Endothelial cell of umbilical vein (primary cell): ENCODE measurements around the gene MAPRE2. TPM values are rescaled to one million over a fixed set of nuclear protein-coding genes. Genes with fewer than 3 reads are reported as not detected.

Experiments
- BruUV-seq: library from RNA; stranded (reverse); fragments of 400-500 nt; replicated peaks from 2 replicates; lab custom pipeline; 2021; lab: Mats Ljungman, UMichigan
- CTCF ChIA-PET: fragments of 300-600, 350-600 bp; sonication (Branson Sonifier 250); formaldehyde crosslinking; loops from one replicate; lab custom pipeline; 2021; ENCODE audit warnings: antibody characterized with exemption, inconsistent platforms; lab: Charles Lee
- POLR2A ChIA-PET: fragments of 300-600, 350-600 bp; sonication (Branson Sonifier 250); formaldehyde crosslinking; loops from one replicate; lab custom pipeline; 2021; ENCODE audit warnings: antibody characterized with exemption, inconsistent platforms; lab: Charles Lee
- DNase-seq: peaks from one replicate; pipeline ENCODE4 v3.0.0-alpha.2; 2011; ENCODE audit warnings: low read depth, low spot score
- FAIRE-seq: peaks from 2 replicates; lab custom pipeline; 2011; peaks lifted over from hg19 to GRCh38; lab: Jason Lieb, UNC
- H2AFZ ChIP-seq: 2 replicates; pipeline ENCODE4 v1.6.0; 2012; ENCODE audit warnings: low read depth, low read length, control low read depth, inconsistent platforms
- H3K27ac ChIP-seq: 2 replicates; pipeline ENCODE4 v1.5.1; 2011; ENCODE audit warnings: low read depth, mild to moderate bottlenecking, control low read depth, low read length, moderate library complexity; ENCODE audit not compliant: insufficient read depth
- H3K27me3 ChIP-seq, 2 experiments: 2 replicates each; pipeline versions ENCODE4 v1.6.0 to v1.6.1; 2011; ENCODE audit warnings: low read length in 2 of 2, mixed read lengths in 1 of 2; ENCODE audit not compliant: control insufficient read depth in 2 of 2, insufficient read depth in 2 of 2
- H3K36me3 ChIP-seq, 2 experiments: 2 replicates in 1 of 2; 3 replicates in 1 of 2; pipeline ENCODE4 v1.5.1; 2011; ENCODE audit warnings: low read length in 2 of 2, mild to moderate bottlenecking in 1 of 2, moderate library complexity in 1 of 2; ENCODE audit not compliant: control insufficient read depth in 2 of 2, insufficient read depth in 2 of 2; ENCODE audit errors: extremely low read depth in 1 of 2
- H3K4me1 ChIP-seq: 3 replicates; pipeline ENCODE4 v1.5.1; 2011; ENCODE audit warnings: mild to moderate bottlenecking, low read length; ENCODE audit not compliant: control insufficient read depth, insufficient read depth; ENCODE audit errors: extremely low read depth
- H3K4me2 ChIP-seq: 2 replicates; pipeline ENCODE4 v1.6.1; 2011; ENCODE audit warnings: low read length, control low read depth, mixed read lengths; ENCODE audit not compliant: insufficient read depth
- H3K4me3 ChIP-seq, 3 experiments: fragments of 200-600 bp in 1 of 3; sonication (generic), shearing (Covaris generic) in 1 of 3; replicated peaks in 1 of 3; 2 replicates each; pipeline ENCODE4 v1.5.1; 2011 to 2016; ENCODE audit warnings: control low read depth in 3 of 3, low read length in 3 of 3, mild to moderate bottlenecking in 2 of 3, inconsistent platforms in 1 of 3, low read depth in 1 of 3, moderate library complexity in 1 of 3; ENCODE audit not compliant: insufficient read depth in 1 of 3
- H3K79me2 ChIP-seq: 2 replicates; pipeline ENCODE4 v1.6.0; 2012; ENCODE audit warnings: low read length, inconsistent platforms; ENCODE audit not compliant: control insufficient read depth, insufficient read depth
- H3K9ac ChIP-seq: replicated peaks from 2 replicates; pipeline ENCODE3; 2011; ENCODE audit warnings: low read length, control low read depth; ENCODE audit not compliant: insufficient read depth; ENCODE audit errors: extremely low read depth
- H3K9me1 ChIP-seq: replicated peaks from 3 replicates; pipeline ENCODE4 v1.6.0; 2011; ENCODE audit warnings: mild to moderate bottlenecking, low read length; ENCODE audit not compliant: control insufficient read depth, insufficient read depth; ENCODE audit errors: extremely low read depth
- H3K9me3 ChIP-seq: replicated peaks from 2 replicates; pipeline ENCODE4 v1.5.1; 2012; ENCODE audit warnings: low read length, inconsistent platforms; ENCODE audit not compliant: control insufficient read depth, insufficient read depth
- H4K20me1 ChIP-seq: replicated peaks from 2 replicates; pipeline ENCODE3; 2011; ENCODE audit warnings: mild to moderate bottlenecking, low read length; ENCODE audit not compliant: control insufficient read depth, insufficient read depth; ENCODE audit errors: extremely low read depth
- EZH2 ChIP-seq: IDR thresholded peaks from 2 replicates; pipeline ENCODE4 v1.6.1; 2012; ENCODE audit warnings: borderline replicate concordance, low read depth, mild to moderate bottlenecking, moderate library complexity, low read length, inconsistent platforms; ENCODE audit not compliant: severe bottlenecking
- FOS ChIP-seq: IDR thresholded peaks from 2 replicates; pipeline ENCODE4 v1.6.1; 2011; ENCODE audit warnings: mild to moderate bottlenecking, low read length, moderate library complexity, borderline replicate concordance; ENCODE audit not compliant: insufficient read depth
- GATA2 ChIP-seq: IDR thresholded peaks from 2 replicates; pipeline ENCODE4 v1.7.0; 2011; ENCODE audit warnings: low read depth, mild to moderate bottlenecking, moderate library complexity, mixed read lengths, low read length; ENCODE audit not compliant: insufficient read length, insufficient read depth
- JUN ChIP-seq: IDR thresholded peaks from 2 replicates; pipeline ENCODE4 v1.6.1; 2011; ENCODE audit warnings: borderline replicate concordance, low read depth; ENCODE audit not compliant: insufficient read length, insufficient read depth
- MYC ChIP-seq: IDR thresholded peaks from one replicate; pipeline ENCODE4 v1.6.1; 2011; ENCODE audit warnings: mild to moderate bottlenecking, low read depth, low read length
- POLR2A ChIP-seq: IDR thresholded peaks from 2 replicates; pipeline ENCODE4 v1.6.1; 2012; ENCODE audit warnings: low read depth, mild to moderate bottlenecking, control low read depth, low read length
- POLR2AphosphoS5 ChIP-seq: IDR thresholded peaks from 2 replicates; pipeline ENCODE4 v1.6.1; 2012; ENCODE audit warnings: low read depth, mild to moderate bottlenecking, control low read depth, low read length, moderate library complexity; ENCODE audit not compliant: insufficient read depth
- dilution Hi-C: fragments of 300-500 bp; cut with MboI; formaldehyde crosslinking; loops from one replicate; pipeline ENCODE4 v1.15.0; 2019; ENCODE audit warnings: low sequenced_read_pairs; ENCODE audit not compliant: extremely low pct_ligation_motif_present
- intact Hi-C: fragments of 100-400 bp; cut with micrococcal nuclease; formaldehyde crosslinking; loops from one replicate; pipeline ENCODE4 v1.10.0; 2022
- polyA plus RNA-seq, 4 experiments: library from polyadenylated mRNA; depleted of rRNA in 3 of 4; stranded (reverse) in 3 of 4; unstranded in 1 of 4; fragments of >200 nt; gene quantifications; 2 replicates each; pipeline versions ENCODE4 v1.2.1 to v1.2.3, GENCODE V29; 2011 to 2012; ENCODE audit warnings: missing spikeins in 1 of 4
- total RNA-seq: library from RNA; stranded (reverse); gene quantifications from 2 replicates; pipeline ENCODE4 v1.2.3, GENCODE V29; 2021
- TF ChIP-seq, protein P1 (sequence below), 2 donors: IDR thresholded peaks; 1 replicate in 1 of 2; 2 replicates in 1 of 2; pipeline ENCODE4 v1.5.1; 2011; ENCODE audit warnings: low read length in 2 of 2, mild to moderate bottlenecking in 2 of 2, moderate library complexity in 2 of 2, control low read depth in 1 of 2, inconsistent platforms in 1 of 2, low read depth in 1 of 2; ENCODE audit not compliant: insufficient read depth in 1 of 2; ENCODE audit errors: extremely low read depth in 1 of 2
- TF ChIP-seq, protein P2 (sequence below): IDR thresholded peaks from 2 replicates; pipeline ENCODE4 v1.6.1; 2011; ENCODE audit not compliant: insufficient read depth, insufficient read length

Gene MAPRE2
- total and polyA plus RNA-seq, 2 donors (not counting 3 experiments of a cell fraction or from before 2014, with no cell fraction given) = 117 to 148 TPM

DNA sequence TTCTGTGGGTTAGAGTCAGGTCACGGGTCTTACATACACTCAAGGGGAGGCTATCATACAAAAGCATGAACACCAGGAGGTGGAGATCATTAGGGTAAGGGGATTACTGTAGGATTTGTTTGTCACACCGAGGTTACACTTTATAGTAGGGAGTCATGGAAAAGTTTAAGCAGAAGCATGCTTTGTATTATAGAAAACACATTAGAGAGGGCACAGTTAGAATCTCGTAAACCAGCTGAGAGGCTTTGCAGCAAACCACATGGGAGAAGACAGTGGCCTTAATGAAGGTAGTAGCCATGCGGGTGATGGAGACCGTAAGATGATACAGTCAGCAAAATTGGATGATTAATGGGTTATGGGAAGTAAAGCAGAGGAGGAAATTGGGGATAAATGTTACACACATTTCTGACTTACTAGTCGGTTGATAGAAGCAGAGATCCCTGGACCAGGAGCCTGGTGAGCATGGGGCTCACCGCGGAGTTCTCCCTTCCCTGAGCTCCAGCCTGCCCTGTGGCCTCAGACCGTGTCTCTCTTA, 75.6 kb downstream of the MAPRE2 start:
- FAIRE-seq (no peak), DNase-seq (no peak)
- H3K4me1 ChIP-seq = no peaks in the 10 kb centered on the region
- no peak overlapping the region for H3K4me3 ChIP-seq
- H3K36me3 ChIP-seq = peaks cover 0 to 5% of the 10 kb centered on the region in 2 experiments
- no peak overlapping the region for H2AFZ ChIP-seq
- H3K27me3 ChIP-seq = no peaks in the 10 kb centered on the region
- CTCF ChIA-PET = no interaction called here
- no peak for TF ChIP-seq FOS
- no peak for TF ChIP-seq GATA2
- TF ChIP-seq JUN = no peak
- TF ChIP-seq MYC = no peak
- TF ChIP-seq, protein P1, sequence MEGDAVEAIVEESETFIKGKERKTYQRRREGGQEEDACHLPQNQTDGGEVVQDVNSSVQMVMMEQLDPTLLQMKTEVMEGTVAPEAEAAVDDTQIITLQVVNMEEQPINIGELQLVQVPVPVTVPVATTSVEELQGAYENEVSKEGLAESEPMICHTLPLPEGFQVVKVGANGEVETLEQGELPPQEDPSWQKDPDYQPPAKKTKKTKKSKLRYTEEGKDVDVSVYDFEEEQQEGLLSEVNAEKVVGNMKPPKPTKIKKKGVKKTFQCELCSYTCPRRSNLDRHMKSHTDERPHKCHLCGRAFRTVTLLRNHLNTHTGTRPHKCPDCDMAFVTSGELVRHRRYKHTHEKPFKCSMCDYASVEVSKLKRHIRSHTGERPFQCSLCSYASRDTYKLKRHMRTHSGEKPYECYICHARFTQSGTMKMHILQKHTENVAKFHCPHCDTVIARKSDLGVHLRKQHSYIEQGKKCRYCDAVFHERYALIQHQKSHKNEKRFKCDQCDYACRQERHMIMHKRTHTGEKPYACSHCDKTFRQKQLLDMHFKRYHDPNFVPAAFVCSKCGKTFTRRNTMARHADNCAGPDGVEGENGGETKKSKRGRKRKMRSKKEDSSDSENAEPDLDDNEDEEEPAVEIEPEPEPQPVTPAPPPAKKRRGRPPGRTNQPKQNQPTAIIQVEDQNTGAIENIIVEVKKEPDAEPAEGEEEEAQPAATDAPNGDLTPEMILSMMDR (IDR thresholded peaks at IDR 0.05; ENCODE audit: extremely low read depth in 1 of 2, insufficient read depth in 1 of 2, low read depth in 1 of 2, low read length in 2 of 2) = no peak
- no peak for TF ChIP-seq POLR2AphosphoS5
- TF ChIP-seq, protein P2, sequence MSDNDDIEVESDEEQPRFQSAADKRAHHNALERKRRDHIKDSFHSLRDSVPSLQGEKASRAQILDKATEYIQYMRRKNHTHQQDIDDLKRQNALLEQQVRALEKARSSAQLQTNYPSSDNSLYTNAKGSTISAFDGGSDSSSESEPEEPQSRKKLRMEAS = no peak
- no peak for TF ChIP-seq EZH2
- no peak for TF ChIP-seq POLR2A
- no peaks in the 10 kb centered on the region for H3K9me3 ChIP-seq
- H3K9me1 ChIP-seq = no peaks in the 10 kb centered on the region
- H3K9ac ChIP-seq = no peak overlapping the region
- intact Hi-C loops = no loop called here
- no peak overlapping the region for H3K27ac ChIP-seq
- BruUV-seq = no TSS peak
- POLR2A ChIA-PET = no interaction called here
- H3K4me2 ChIP-seq = no peak overlapping the region
- H3K79me2 ChIP-seq = peaks cover 57% of the 10 kb centered on the region
- peaks cover 4% of the 10 kb centered on the region for H4K20me1 ChIP-seq
- dilution Hi-C loops = no loop called here
